CD14-positive monocyte (primary cell): ENCODE results near the gene TEC. TPM values are rescaled to one million over a fixed set of nuclear protein-coding genes. Genes with fewer than 3 reads are reported as not detected.

Experiments
- DNase-seq, 3 donors: peaks; one replicate each; pipeline ENCODE4 v3.0.0-alpha.2; 2011 to 2022
- H2AFZ ChIP-seq: 2 replicates; pipeline ENCODE4 v1.6.0; 2012; ENCODE audit warnings: mild to moderate bottlenecking, low read depth, low read length, inconsistent platforms; ENCODE audit not compliant: insufficient read depth, poor library complexity, severe bottlenecking
- H3K27ac ChIP-seq, 2 donors: 1 replicate in 1 of 2; 2 replicates in 1 of 2; pipeline ENCODE4 v1.5.1; 2012 to 2013; ENCODE audit warnings: low read length in 2 of 2, control low read depth in 1 of 2, inconsistent platforms in 1 of 2, low read depth in 1 of 2, mild to moderate bottlenecking in 1 of 2
- H3K27me3 ChIP-seq, 2 donors: one replicate each; pipeline versions ENCODE4 v1.6.0 to v1.6.1; 2011 to 2013; ENCODE audit warnings: low read length in 2 of 2; ENCODE audit not compliant: control insufficient read depth in 2 of 2, insufficient read depth in 2 of 2
- H3K36me3 ChIP-seq, 2 donors: replicated peaks in 1 of 2; 1 replicate in 1 of 2; 2 replicates in 1 of 2; pipeline versions ENCODE4 v1.5.1 to v1.6.1; 2012 to 2013; ENCODE audit warnings: low read length in 2 of 2, control low read depth in 1 of 2, inconsistent platforms in 1 of 2, mild to moderate bottlenecking in 1 of 2; ENCODE audit not compliant: insufficient read depth in 2 of 2, control insufficient read depth in 1 of 2
- H3K4me1 ChIP-seq, 2 donors: 1 replicate in 1 of 2; 2 replicates in 1 of 2; pipeline versions ENCODE4 v1.5.1 to v1.6.1; 2012 to 2013; ENCODE audit warnings: low read length in 2 of 2, control low read depth in 1 of 2, inconsistent platforms in 1 of 2, mild to moderate bottlenecking in 1 of 2, moderate library complexity in 1 of 2; ENCODE audit not compliant: insufficient read depth in 2 of 2, control insufficient read depth in 1 of 2
- H3K4me2 ChIP-seq: replicated peaks from 2 replicates; pipeline ENCODE3; 2012; ENCODE audit warnings: low read length, moderate library complexity, mild to moderate bottlenecking; ENCODE audit not compliant: poor library complexity, severe bottlenecking; ENCODE audit errors: extremely low read depth
- H3K4me3 ChIP-seq, 3 experiments: fragments of 200-600 bp in 1 of 3; sonication (generic) in 1 of 3; replicated peaks in 1 of 3; 1 replicate in 2 of 3; 2 replicates in 1 of 3; pipeline ENCODE4 v1.5.1; 2011 to 2013; ENCODE audit warnings: low read length in 3 of 3, mild to moderate bottlenecking in 3 of 3, control low read depth in 2 of 3, low read depth in 2 of 3, inconsistent platforms in 1 of 3, moderate library complexity in 1 of 3
- H3K79me2 ChIP-seq: 2 replicates; pipeline ENCODE4 v1.6.0; 2012; ENCODE audit warnings: mild to moderate bottlenecking, control low read depth, inconsistent platforms, low read length, moderate library complexity; ENCODE audit not compliant: insufficient read depth
- H3K9ac ChIP-seq: 2 replicates; pipeline ENCODE4 v1.6.0; 2017; ENCODE audit warnings: low read length, mild to moderate bottlenecking; ENCODE audit not compliant: insufficient read depth, poor library complexity, severe bottlenecking
- H3K9me3 ChIP-seq, 2 donors: replicated peaks in 1 of 2; 1 replicate in 1 of 2; 2 replicates in 1 of 2; pipeline versions ENCODE4 v1.5.1 to v1.6.1; 2012 to 2013; ENCODE audit warnings: low read length in 2 of 2, control low read depth in 1 of 2; ENCODE audit not compliant: control insufficient read depth in 1 of 2, insufficient read depth in 1 of 2
- H4K20me1 ChIP-seq: 2 replicates; pipeline ENCODE4 v1.6.0; 2012; ENCODE audit warnings: mild to moderate bottlenecking, low read length, control low read depth, moderate library complexity; ENCODE audit not compliant: insufficient read depth
- H3K27ac Mint-ChIP-seq, 7 donors: one replicate each; pipeline ENCODE4 v1.8.0; 2020; ENCODE audit warnings: mild to moderate bottlenecking in 7 of 7, mixed read lengths in 7 of 7, moderate library complexity in 6 of 7, inconsistent platforms in 2 of 7
- H3K27me3 Mint-ChIP-seq, 3 donors: one replicate each; pipeline ENCODE4 v1.8.0; 2021 to 2022; ENCODE audit warnings: low read depth in 3 of 3, mild to moderate bottlenecking in 3 of 3, mixed read lengths in 3 of 3, moderate library complexity in 3 of 3, inconsistent platforms in 1 of 3
- H3K36me3 Mint-ChIP-seq, 2 donors: one replicate each; pipeline ENCODE4 v1.8.0; 2020; ENCODE audit warnings: mixed read lengths in 2 of 2, inconsistent platforms in 1 of 2, mild to moderate bottlenecking in 1 of 2
- H3K4me1 Mint-ChIP-seq: one replicate; pipeline ENCODE4 v1.8.0; 2020; ENCODE audit warnings: mild to moderate bottlenecking, mixed read lengths
- H3K4me3 Mint-ChIP-seq, 2 donors: one replicate each; pipeline ENCODE4 v1.8.0; 2020; ENCODE audit warnings: mild to moderate bottlenecking in 2 of 2, mixed read lengths in 2 of 2, moderate library complexity in 1 of 2
- H3K9me3 Mint-ChIP-seq, 7 donors: one replicate each; pipeline ENCODE4 v1.8.0; 2020 to 2022; ENCODE audit warnings: mixed read lengths in 7 of 7, mild to moderate bottlenecking in 6 of 7, moderate library complexity in 6 of 7, inconsistent platforms in 2 of 7
- CTCF ChIP-seq: fragments of 200-600 bp; IDR thresholded peaks from one replicate; pipeline ENCODE4 v1.8.0; 2022; ENCODE audit warnings: antibody characterized with exemption, mild to moderate bottlenecking
- whole genome bisulfite sequencing: methylation state at CpG from one replicate; pipeline ENCODE4 v1.1.5; 2013; ENCODE audit warnings: missing lambda C conversion rate; ENCODE audit not compliant: insufficient coverage; 5-methylcytosine and 5-hydroxymethylcytosine counted together
- intact Hi-C, 2 donors: fragments of 100-400 bp; cut with micrococcal nuclease; formaldehyde crosslinking; loops; one replicate each; pipeline versions ENCODE4 v1.15.0 to v1.15.1; 2023
- polyA plus RNA-seq, 3 donors: library from polyadenylated mRNA; depleted of rRNA in 1 of 3; unstranded in 2 of 3; stranded (reverse) in 1 of 3; fragments of 300-500 nt in 2 of 3; fragments of >200 nt in 1 of 3; fragmentation: Illumina TruSeq in 2 of 3; gene quantifications; 1 replicate in 2 of 3; 2 replicates in 1 of 3; pipeline ENCODE4 v1.2.3, GENCODE V29; 2012 to 2021

The TEC gene
- polyA plus RNA-seq, 3 donors, result 0.30 to 2.5 (median 0.73) TPM

DNA sequence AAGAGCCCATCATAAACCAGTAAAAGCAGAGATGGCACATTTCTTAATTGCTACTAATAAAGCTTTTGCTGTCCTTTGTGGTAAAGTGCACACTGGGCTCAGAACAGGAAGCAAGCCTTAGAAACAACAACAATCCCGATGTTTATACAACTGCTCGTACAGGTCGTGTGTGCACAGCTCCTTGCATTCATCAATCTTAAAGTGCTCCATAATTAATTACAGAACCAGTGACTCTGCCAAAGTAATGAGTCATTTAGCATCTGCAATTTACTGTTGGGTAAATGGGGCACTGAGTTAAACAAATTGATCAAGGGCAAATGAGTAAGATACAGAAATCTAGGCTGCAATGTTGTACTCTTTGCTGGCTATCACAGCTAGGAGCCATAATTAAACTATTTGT, 74.3 kb downstream of the TEC start:
- no peak overlapping the region for H3K9ac ChIP-seq

GRCh38 chr4:48194971-48195370, 74.7 kb downstream of the TEC start:
- no CpG with 5 or more reads among the region's 1 CpG for WGBS
- H3K79me2 ChIP-seq, result peaks cover 18% of the 10 kb centered on the region

More for the DNA sequence above, 74.3 kb downstream of the TEC start:
- H2AFZ ChIP-seq, result no peak overlapping the region
- H3K27ac ChIP-seq, result peak overlapping the region in 1 of 2 donors; percentile 45
- peaks cover 4 to 8% of the 10 kb centered on the region in 2 donors for H3K36me3 Mint-ChIP-seq
- TF ChIP-seq CTCF, result no peak
- H3K27ac Mint-ChIP-seq, result peak overlapping the region in 4 of 7 donors; percentile 10 to 67 (median 29)
- no peaks in the 10 kb centered on the region for H3K36me3 ChIP-seq
- intact Hi-C loops, result no loop called here
- DNase-seq, result peak in 2 of 3 donors; percentile 12 to 20
- H3K4me1 Mint-ChIP-seq, result peaks cover 43% of the 10 kb centered on the region
- peak overlapping the region in 1 of 3 experiments; percentile 24 for H3K4me3 ChIP-seq
- no peaks in the 10 kb centered on the region for H3K27me3 Mint-ChIP-seq
- no CpG with 5 or more reads among the region's 3 CpGs for WGBS
- H3K4me3 Mint-ChIP-seq, result peak overlapping the region in 1 of 2 donors; percentile 3
- H3K9me3 Mint-ChIP-seq, result no peaks in the 10 kb centered on the region
- no peaks in the 10 kb centered on the region for H3K27me3 ChIP-seq
- peaks cover 20% of the 10 kb centered on the region for H3K79me2 ChIP-seq
- H3K4me2 ChIP-seq, result peak overlapping the region; percentile 17
- H3K9me3 ChIP-seq, result no peaks in the 10 kb centered on the region
- peaks cover 25 to 44% of the 10 kb centered on the region in 2 donors for H3K4me1 ChIP-seq
- H4K20me1 ChIP-seq, result no peaks in the 10 kb centered on the region

More at GRCh38 chr4:48194971-48195370, 74.7 kb downstream of the TEC start:
- H3K36me3 Mint-ChIP-seq, result peaks cover 4 to 8% of the 10 kb centered on the region in 2 donors
- Histone ChIP-seq H4K20me1 (no peaks in the 10 kb centered on the region), H3K4me3 (peak overlapping the region in 1 of 3 experiments; percentile 24), H3K36me3 (no peaks in the 10 kb centered on the region), H3K27me3 (no peaks in the 10 kb centered on the region), H3K9me3 (no peaks in the 10 kb centered on the region), H3K4me1 (peaks cover 25 to 44% of the 10 kb centered on the region in 2 donors), H2AFZ (no peak overlapping the region), H3K4me2 (peak overlapping the region; percentile 17), H3K9ac (no peak overlapping the region), H3K27ac (peak overlapping the region in 1 of 2 donors; percentile 45)
- intact Hi-C loops, result no loop called here
- peaks cover 43% of the 10 kb centered on the region for H3K4me1 Mint-ChIP-seq
- H3K9me3 Mint-ChIP-seq, result no peaks in the 10 kb centered on the region
- no peak overlapping the region for H3K4me3 Mint-ChIP-seq
- peak overlapping the region in 4 of 7 donors; percentile 4 to 78 (median 50) for H3K27ac Mint-ChIP-seq
- no peak for TF ChIP-seq CTCF
- H3K27me3 Mint-ChIP-seq, result no peaks in the 10 kb centered on the region
- peak in 1 of 3 donors; percentile 11 for DNase-seq
